Duodenal mucosa (tissue), 2 donors: ENCODE data around the gene WDR91.

ENCODE experiments used
- H3K27ac ChIP-seq: one replicate; pipeline ENCODE4 v1.7.0; 2013; ENCODE audit warnings: low read depth, low read length
- H3K27me3 ChIP-seq, 2 donors: one replicate each; pipeline ENCODE4 v1.7.0; 2013; ENCODE audit warnings: low read length in 2 of 2, control low read depth in 1 of 2; ENCODE audit not compliant: insufficient read depth in 2 of 2, control insufficient read depth in 1 of 2
- H3K36me3 ChIP-seq, 2 donors: one replicate each; pipeline ENCODE4 v1.7.0; 2013; ENCODE audit warnings: low read length in 2 of 2, control low read depth in 1 of 2; ENCODE audit not compliant: insufficient read depth in 2 of 2, control insufficient read depth in 1 of 2
- H3K4me1 ChIP-seq, 2 donors: one replicate each; pipeline ENCODE4 v1.7.0; 2013; ENCODE audit warnings: low read length in 2 of 2, control low read depth in 1 of 2; ENCODE audit not compliant: insufficient read depth in 2 of 2, control insufficient read depth in 1 of 2
- H3K4me3 ChIP-seq, 2 donors: one replicate each; pipeline ENCODE4 v1.7.0; 2013; ENCODE audit warnings: low read length in 2 of 2, low read depth in 1 of 2
- H3K9ac ChIP-seq, 2 donors: one replicate each; pipeline ENCODE4 v1.7.0; 2013; ENCODE audit warnings: low read length in 2 of 2, low read depth in 1 of 2
- H3K9me3 ChIP-seq, 2 donors: one replicate each; pipeline ENCODE4 v1.7.0; 2013; ENCODE audit warnings: low read length in 2 of 2, control low read depth in 1 of 2; ENCODE audit not compliant: control insufficient read depth in 1 of 2

WDR91 gene

DNA sequence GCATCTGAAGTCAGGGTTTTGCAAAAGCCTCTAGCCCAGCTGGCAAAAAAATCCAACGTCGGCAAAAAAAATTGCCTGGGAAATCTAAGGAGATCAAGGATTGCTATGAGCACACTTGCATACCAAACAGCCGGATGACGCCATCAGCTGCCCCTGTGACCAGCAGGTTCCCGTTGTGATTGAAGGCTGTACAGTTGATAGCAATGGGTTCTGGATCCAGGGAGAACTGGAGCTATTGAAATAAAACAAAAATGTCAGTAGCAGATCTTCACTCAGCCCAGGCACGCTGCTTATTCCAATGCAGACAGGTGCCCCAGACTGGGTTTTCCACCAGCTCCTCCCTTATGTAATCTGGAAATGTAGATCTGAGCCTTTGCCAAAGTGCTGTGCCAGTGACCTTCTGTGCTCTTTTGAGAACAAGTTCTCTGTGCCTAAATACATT lies 22.1 kb downstream of the WDR91 start:
- no peak overlapping the region for H3K9ac ChIP-seq
- H3K9me3 ChIP-seq: no peaks in the 10 kb centered on the region
- H3K4me1 ChIP-seq: no peaks in the 10 kb centered on the region
- H3K36me3 ChIP-seq: peaks cover 16 to 55% of the 10 kb centered on the region in 2 donors
- H3K27me3 ChIP-seq: no peaks in the 10 kb centered on the region
- H3K4me3 ChIP-seq: no peak overlapping the region
- no peak overlapping the region for H3K27ac ChIP-seq

DNA sequence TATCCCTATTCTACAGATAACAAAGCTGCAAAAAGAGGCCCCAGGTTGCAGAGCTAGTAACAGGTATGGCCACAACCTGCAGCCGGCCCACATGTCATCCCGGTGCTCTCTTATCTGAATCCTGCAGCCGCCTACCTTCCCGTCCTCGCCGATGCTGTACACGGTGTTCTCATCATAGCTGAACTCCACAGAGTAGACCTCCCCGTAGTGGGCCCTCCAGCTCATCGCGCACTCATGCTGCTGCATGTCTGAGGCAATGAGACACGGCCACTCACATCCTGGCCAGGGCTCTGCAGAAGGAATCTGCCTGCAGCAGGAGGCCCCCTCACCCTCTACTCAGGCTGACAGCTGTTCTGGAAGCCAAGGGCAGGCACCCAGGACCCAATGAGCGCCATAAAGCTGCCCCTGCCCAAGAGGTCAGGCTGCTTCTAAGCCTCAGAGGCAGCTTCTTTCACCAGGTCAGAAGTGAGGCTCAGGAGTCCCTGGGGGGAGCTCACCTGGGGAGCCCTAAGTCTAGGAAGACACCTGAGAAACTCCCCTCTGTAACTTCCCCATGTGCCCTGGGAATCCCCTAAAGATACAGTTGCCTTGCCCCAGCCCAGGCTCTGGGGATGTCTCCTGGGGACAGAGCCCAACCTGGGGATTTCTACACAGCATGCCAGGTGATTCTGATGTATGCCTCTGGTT lies 22.9 kb downstream of the WDR91 start:
- H3K36me3 ChIP-seq: peaks cover 17 to 61% of the 10 kb centered on the region in 2 donors
- H3K9me3 ChIP-seq: no peaks in the 10 kb centered on the region
- no peak overlapping the region for H3K9ac ChIP-seq
- no peaks in the 10 kb centered on the region for H3K4me1 ChIP-seq
- no peak overlapping the region for H3K27ac ChIP-seq
- H3K4me3 ChIP-seq: no peak overlapping the region
- no peaks in the 10 kb centered on the region for H3K27me3 ChIP-seq

DNA sequence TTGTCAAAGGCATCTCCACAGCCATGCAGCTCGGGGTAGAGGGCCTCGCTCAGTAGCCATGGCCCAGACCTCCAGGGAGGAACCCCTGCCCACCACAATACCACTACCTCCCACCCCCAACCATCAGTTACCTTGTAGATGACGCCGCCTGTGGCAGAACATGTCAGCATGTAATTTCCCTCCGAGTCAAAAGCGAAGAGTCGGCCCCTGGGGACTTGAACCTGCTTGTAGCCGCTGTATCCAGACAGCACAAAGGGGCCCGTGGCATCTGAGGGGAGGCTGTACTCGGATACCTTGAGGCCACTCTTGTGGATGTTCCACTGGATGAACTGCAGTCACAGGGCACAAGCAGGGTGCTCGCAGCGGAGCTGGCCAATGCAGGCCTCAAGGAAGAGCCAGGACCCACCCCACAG lies 24.5 kb downstream of the WDR91 start:
- H3K36me3 ChIP-seq: peaks cover 24 to 68% of the 10 kb centered on the region in 2 donors

DNA sequence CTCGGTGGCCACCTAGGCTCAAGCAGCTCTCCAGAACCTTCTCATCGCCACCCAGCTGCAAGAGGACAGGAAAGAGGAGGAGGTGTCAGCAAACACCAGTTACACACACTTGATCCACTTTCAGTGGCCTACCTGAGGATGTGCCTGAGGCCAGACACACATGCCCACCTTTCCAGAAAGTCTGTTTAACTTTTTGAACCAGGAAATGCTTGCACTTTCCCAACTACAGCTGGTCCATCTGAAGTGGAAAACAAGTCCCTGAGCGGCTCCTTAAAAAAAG lies 25.1 kb downstream of the WDR91 start:
- no peak overlapping the region for H3K9ac ChIP-seq
- H3K4me3 ChIP-seq: no peak overlapping the region
- H3K9me3 ChIP-seq: peaks cover 8 to 15% of the 10 kb centered on the region in 2 donors
- H3K4me1 ChIP-seq: no peaks in the 10 kb centered on the region
- H3K27ac ChIP-seq: no peak overlapping the region
- H3K27me3 ChIP-seq: no peaks in the 10 kb centered on the region
- peaks cover 24 to 70% of the 10 kb centered on the region in 2 donors for H3K36me3 ChIP-seq

More for the DNA sequence above, 24.5 kb downstream of the WDR91 start:
- Histone ChIP-seq H3K27me3 (no peaks in the 10 kb centered on the region), H3K4me1 (no peaks in the 10 kb centered on the region), H3K9me3 (peaks cover 2 to 11% of the 10 kb centered on the region in 2 donors), H3K27ac (no peak overlapping the region), H3K4me3 (no peak overlapping the region), H3K9ac (no peak overlapping the region)

DNA sequence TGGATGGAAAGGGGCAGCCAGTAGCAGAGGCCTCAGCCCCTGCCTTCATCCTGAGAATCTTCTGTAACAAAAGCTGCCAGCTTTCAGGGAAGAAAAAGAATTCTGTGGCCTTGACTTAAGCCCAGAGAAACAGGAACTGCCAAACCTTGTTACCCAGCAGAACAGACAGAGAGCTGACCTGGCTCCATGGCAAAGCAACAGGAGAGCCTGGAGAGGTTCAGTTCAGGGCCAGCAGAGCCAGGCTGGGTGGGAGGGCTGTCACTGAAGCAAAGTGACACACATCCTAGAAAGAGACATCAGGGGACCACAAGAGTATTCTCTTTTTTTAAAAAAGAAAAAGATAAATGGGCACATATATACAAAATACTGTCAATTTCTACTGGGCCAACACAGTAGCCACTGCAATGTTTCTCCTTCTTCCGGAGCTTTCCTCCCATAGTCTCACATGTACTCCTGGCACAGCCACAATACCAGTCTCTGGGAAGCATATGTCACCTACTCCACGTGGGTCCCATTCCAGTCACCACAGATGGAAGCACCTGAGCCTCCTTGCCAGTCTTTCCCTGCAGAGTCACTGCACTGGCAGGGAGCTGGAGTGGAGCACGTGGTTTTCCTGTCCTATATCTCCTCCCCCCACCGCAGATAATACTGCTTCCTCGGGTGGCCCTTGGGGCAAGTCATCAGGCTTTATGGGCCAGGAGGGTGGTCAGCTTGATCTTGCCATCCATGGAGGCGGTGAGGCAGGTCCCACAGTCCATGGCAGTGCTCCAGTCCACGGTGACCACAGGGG lies 25.7 kb downstream of the WDR91 start:
- peaks cover 24 to 70% of the 10 kb centered on the region in 2 donors for H3K36me3 ChIP-seq
- no peak overlapping the region for H3K27ac ChIP-seq
- H3K4me3 ChIP-seq: no peak overlapping the region
- peaks cover 14 to 21% of the 10 kb centered on the region in 2 donors for H3K9me3 ChIP-seq
- no peaks in the 10 kb centered on the region for H3K4me1 ChIP-seq
- H3K27me3 ChIP-seq: no peaks in the 10 kb centered on the region
- H3K9ac ChIP-seq: no peak overlapping the region

DNA sequence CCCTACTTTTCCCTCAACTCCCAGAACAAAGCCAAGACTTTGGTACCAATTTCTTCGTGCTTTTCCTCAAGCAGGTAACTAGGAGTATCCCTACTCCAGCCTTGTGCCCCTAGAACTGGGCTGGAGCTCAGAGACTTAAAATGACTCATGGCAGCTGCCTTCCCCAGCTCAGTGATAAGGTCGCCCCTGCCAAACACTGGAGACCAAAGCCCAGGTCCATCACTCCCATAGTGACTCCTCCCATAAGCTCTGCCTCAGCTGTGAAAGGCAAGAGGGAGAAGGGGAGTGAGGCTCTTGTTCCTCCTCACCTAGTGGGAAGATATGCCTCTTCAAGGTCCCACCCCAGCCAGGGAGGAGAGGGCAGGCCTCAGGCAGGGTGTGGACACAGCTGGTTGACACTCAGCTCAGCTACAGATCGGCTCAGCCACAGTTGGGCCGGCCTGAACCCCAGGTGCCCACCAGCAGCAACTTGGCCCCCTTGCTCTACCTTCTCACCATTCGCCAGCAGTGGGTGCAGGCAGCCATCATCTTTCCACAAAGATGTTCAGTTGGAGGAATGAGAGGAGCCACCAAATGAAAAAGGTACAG lies 27.0 kb downstream of the WDR91 start:
- no peak overlapping the region for H3K4me3 ChIP-seq
- no peaks in the 10 kb centered on the region for H3K4me1 ChIP-seq
- no peak overlapping the region for H3K9ac ChIP-seq
- H3K9me3 ChIP-seq: peaks cover 17 to 26% of the 10 kb centered on the region in 2 donors
- no peak overlapping the region for H3K27ac ChIP-seq
- no peaks in the 10 kb centered on the region for H3K27me3 ChIP-seq
- H3K36me3 ChIP-seq: peaks cover 24 to 68% of the 10 kb centered on the region in 2 donors

DNA sequence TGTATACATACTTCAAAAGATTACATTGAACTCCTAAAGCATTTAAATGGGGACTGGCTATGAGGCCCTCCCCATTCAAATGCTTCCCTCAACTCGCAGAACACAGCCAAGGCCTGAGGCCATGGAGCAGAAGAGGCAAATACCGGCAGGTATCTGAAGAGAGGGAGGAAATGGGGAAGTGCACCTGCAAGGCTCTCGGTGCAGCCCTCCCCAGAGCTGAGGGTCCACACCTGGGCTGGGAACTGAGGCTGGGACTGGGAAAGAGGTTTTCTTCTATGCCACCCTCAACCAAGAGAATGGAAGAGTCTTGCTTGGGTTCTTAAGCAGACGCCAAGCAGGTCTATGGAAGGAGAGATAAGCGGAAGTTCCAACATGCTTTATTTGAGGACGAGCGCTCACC lies 27.8 kb downstream of the WDR91 start:
- no peaks in the 10 kb centered on the region for H3K4me1 ChIP-seq
- H3K36me3 ChIP-seq: peaks cover 24 to 59% of the 10 kb centered on the region in 2 donors
- no peaks in the 10 kb centered on the region for H3K27me3 ChIP-seq
- peaks cover 17 to 26% of the 10 kb centered on the region in 2 donors for H3K9me3 ChIP-seq
- H3K27ac ChIP-seq: no peak overlapping the region
- no peak overlapping the region for H3K9ac ChIP-seq
- H3K4me3 ChIP-seq: no peak overlapping the region

DNA sequence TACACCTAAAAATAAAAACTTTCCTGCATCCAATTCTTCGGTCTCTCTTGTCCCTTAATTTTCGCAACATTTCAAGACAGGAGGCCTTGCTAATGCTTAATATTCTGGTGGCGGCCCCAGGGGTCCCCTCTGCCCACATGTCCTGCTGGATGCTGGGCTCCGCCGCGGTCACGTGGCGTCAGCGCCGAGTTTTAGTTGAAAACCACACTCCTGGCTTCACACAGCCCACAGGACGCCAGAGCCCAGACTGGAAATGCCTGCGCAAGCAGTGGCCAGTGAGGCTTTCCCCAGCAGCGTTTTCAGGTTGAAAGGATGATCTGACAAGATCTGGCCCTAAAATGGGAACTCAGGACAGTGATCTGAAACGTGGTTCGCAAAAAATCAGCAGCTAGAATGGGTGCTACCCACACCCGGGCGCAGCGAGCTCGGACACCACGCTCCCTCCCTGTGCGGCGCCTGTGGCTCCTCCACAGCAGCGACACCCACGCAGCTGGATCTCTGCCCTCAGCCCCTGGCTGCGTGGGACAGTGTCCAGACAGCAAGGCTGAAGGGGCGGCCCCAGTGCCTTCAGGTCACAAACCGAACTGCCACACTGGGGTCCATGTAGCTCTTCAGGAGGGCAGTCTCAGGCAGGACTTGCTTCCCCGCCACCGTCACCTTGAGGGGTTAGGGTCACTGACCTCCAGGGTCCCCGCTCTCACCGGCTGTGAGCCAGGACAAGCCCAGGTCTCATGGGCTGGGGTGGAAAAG lies 29.2 kb downstream of the WDR91 start:
- no peak overlapping the region for H3K27ac ChIP-seq
- H3K36me3 ChIP-seq: peaks cover 17 to 50% of the 10 kb centered on the region in 2 donors
- H3K9me3 ChIP-seq: peaks cover 17 to 26% of the 10 kb centered on the region in 2 donors
- no peaks in the 10 kb centered on the region for H3K4me1 ChIP-seq
- no peaks in the 10 kb centered on the region for H3K27me3 ChIP-seq
- H3K4me3 ChIP-seq: no peak overlapping the region
- H3K9ac ChIP-seq: no peak overlapping the region

DNA sequence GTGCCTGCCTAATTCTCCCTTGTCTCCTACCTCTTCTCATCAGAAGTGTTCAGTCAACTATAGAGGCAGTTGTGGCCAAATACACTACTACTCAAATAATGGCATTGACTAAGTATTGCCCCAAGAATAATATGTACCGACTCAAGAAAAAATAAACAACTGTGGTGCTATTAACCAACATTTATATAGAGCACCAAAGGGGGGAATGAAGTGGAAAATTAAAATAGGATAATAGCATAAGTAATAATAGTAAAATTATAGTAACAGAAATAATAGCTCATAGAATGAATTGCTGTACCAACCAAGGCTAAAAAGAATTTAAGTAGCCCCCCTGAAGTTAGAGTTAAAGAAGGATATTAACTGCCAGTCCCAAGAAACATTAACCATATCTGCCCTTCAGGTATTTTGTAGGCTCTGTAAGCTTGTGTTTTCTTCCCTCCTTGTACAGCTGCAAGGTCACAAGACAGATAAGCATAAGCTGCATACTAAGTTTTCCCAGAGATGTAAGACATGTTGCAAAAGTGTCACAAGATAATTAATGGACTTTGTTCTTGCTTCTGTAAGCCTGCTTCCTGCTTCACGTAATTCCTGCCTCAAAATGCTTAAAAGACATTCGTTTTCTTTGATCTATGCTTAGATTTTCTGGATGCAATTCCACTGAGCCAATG lies 29.9 kb downstream of the WDR91 start:
- H3K4me1 ChIP-seq: no peaks in the 10 kb centered on the region
- H3K4me3 ChIP-seq: no peak overlapping the region
- peaks cover 17 to 43% of the 10 kb centered on the region in 2 donors for H3K36me3 ChIP-seq
- no peak overlapping the region for H3K27ac ChIP-seq
- H3K9ac ChIP-seq: no peak overlapping the region
- H3K27me3 ChIP-seq: no peaks in the 10 kb centered on the region
- H3K9me3 ChIP-seq: peaks cover 17 to 26% of the 10 kb centered on the region in 2 donors
